HCT116 (cell line): ENCODE results near the gene ASXL2. TPM values are rescaled to one million over a fixed set of nuclear protein-coding genes. Genes with fewer than 3 reads are reported as not detected.

Experiments
- ATAC-seq: fragments of 200-7000 bp; cut with Tn5 transposase; 2 replicates; pipeline ENCODE4 v1.9.1; 2020; ENCODE audit warnings: mild to moderate bottlenecking, moderate library complexity
- BruUV-seq: library from RNA; stranded (reverse); fragments of 400-500 nt; replicated peaks from 2 replicates; lab custom pipeline; 2021; lab: Mats Ljungman, UMichigan
- CTCF ChIA-PET: fragments of 300-600 bp; sonication (Branson Sonifier 250); formaldehyde crosslinking; loops from one replicate; lab custom pipeline; 2021; ENCODE audit warnings: antibody characterized with exemption; lab: Charles Lee
- POLR2A ChIA-PET: fragments of 300-600, 350-600 bp; sonication (Branson Sonifier 250); formaldehyde crosslinking; loops from one replicate; lab custom pipeline; 2021; ENCODE audit warnings: antibody characterized with exemption; lab: Charles Lee
- RAD21 ChIA-PET, 2 experiments: fragments of 300-600 bp; sonication (Branson Sonifier 250); formaldehyde crosslinking; loops; one replicate each; lab custom pipeline; 2023; ENCODE audit warnings: low total read pairs in 2 of 2; ENCODE audit not compliant: uncharacterized antibody in 2 of 2, unreplicated experiment in 2 of 2, low non-redundant PET in 1 of 2; lab: Charles Lee
- DNase-seq: peaks from one replicate; pipeline ENCODE4 v3.0.0-alpha.2; 2010; ENCODE audit warnings: low read depth, low spot score
- H2AFZ ChIP-seq: fragments of 200-600 bp; shearing (Covaris generic), sonication (generic); 2 replicates; pipeline ENCODE4 v1.6.1; 2017; ENCODE audit warnings: low read depth, mixed run types, mixed read lengths, antibody characterized with exemption, low read length; ENCODE audit not compliant: poor library complexity, severe bottlenecking
- H3K27ac ChIP-seq: 2 replicates; pipeline ENCODE4 v1.5.1; 2012; ENCODE audit warnings: low read depth, low read length
- H3K27me3 ChIP-seq: fragments of 200-600 bp; sonication (generic); 2 replicates; pipeline ENCODE4 v1.6.1; 2016; ENCODE audit warnings: mixed run types, low read length, mixed read lengths; ENCODE audit not compliant: insufficient read depth
- H3K36me3 ChIP-seq, 2 experiments: fragments of 200-500 bp in 1 of 2; fragments of 200-600 bp in 1 of 2; sonication (Bioruptor generic) in 1 of 2; sonication (generic) in 1 of 2; 2 replicates each; pipeline versions ENCODE4 v1.5.1 to v1.6.1; 2014 to 2016; ENCODE audit warnings: low read length in 2 of 2, inconsistent platforms in 1 of 2, mixed read lengths in 1 of 2, mixed run types in 1 of 2; ENCODE audit not compliant: insufficient read depth in 2 of 2, control insufficient read depth in 1 of 2
- H3K4me1 ChIP-seq, 2 experiments: fragments of 200-600 bp in 1 of 2; sonication (generic) in 1 of 2; 2 replicates each; pipeline versions ENCODE4 v1.5.1 to v1.6.1; 2012 to 2017; ENCODE audit warnings: low read length in 2 of 2, inconsistent platforms in 1 of 2, mild to moderate bottlenecking in 1 of 2, mixed read lengths in 1 of 2, mixed run types in 1 of 2, moderate library complexity in 1 of 2; ENCODE audit not compliant: insufficient read depth in 2 of 2, control insufficient read depth in 1 of 2
- H3K4me2 ChIP-seq: fragments of 200-600 bp; sonication (generic); 2 replicates; pipeline ENCODE4 v1.6.1; 2017; ENCODE audit warnings: mixed run types, low read length, mixed read lengths
- H3K4me3 ChIP-seq, 2 experiments: fragments of 200-600 bp in 1 of 2; sonication (generic) in 1 of 2; replicated peaks in 1 of 2; 2 replicates each; pipeline ENCODE4 v1.5.1; 2011 to 2016; ENCODE audit warnings: low read length in 2 of 2, control low read depth in 1 of 2, low read depth in 1 of 2, mild to moderate bottlenecking in 1 of 2, mixed read lengths in 1 of 2, mixed run types in 1 of 2
- H3K79me2 ChIP-seq: fragments of 200-600 bp; sonication (generic); 2 replicates; pipeline ENCODE4 v1.6.1; 2017; ENCODE audit warnings: mild to moderate bottlenecking, mixed run types, low read length, moderate library complexity, mixed read lengths; ENCODE audit not compliant: insufficient read depth
- H3K9ac ChIP-seq: fragments of 200-600 bp; sonication (generic); 2 replicates; pipeline ENCODE4 v1.6.1; 2016; ENCODE audit warnings: low read length, mixed read lengths
- H3K9me2 ChIP-seq: fragments of 200-600 bp; sonication (generic), shearing (Covaris generic); 2 replicates; pipeline ENCODE4 v1.6.1; 2017; ENCODE audit warnings: mixed run types, mild to moderate bottlenecking, moderate library complexity; ENCODE audit not compliant: insufficient read depth
- H3K9me3 ChIP-seq, 2 experiments: fragments of 200-500 bp in 1 of 2; fragments of 200-600 bp in 1 of 2; sonication (Bioruptor generic) in 1 of 2; sonication (generic) in 1 of 2; 2 replicates each; pipeline ENCODE4 v1.6.1; 2014 to 2017; ENCODE audit warnings: low read length in 2 of 2, mixed read lengths in 2 of 2, inconsistent platforms in 1 of 2, low read depth in 1 of 2, mild to moderate bottlenecking in 1 of 2, mixed run types in 1 of 2, moderate library complexity in 1 of 2; ENCODE audit not compliant: control insufficient read depth in 1 of 2, insufficient read depth in 1 of 2
- H4K20me1 ChIP-seq: fragments of 200-600 bp; sonication (generic), shearing (Covaris generic); 2 replicates; pipeline ENCODE4 v1.6.1; 2017; ENCODE audit warnings: mixed run types, mild to moderate bottlenecking, moderate library complexity; ENCODE audit not compliant: insufficient read depth
- CBX3 ChIP-seq: IDR thresholded peaks from 2 replicates; pipeline ENCODE4 v1.6.1; 2012; ENCODE audit warnings: low read depth
- EGR1 ChIP-seq: IDR thresholded peaks from 2 replicates; pipeline ENCODE4 v1.6.1; 2012; ENCODE audit warnings: low read depth
- ELF1 ChIP-seq: IDR thresholded peaks from 2 replicates; pipeline ENCODE4 v1.6.1; 2012; ENCODE audit warnings: low read depth, borderline replicate concordance
- EZH2phosphoT487 ChIP-seq: fragments of 200-600 bp; IDR thresholded peaks from 2 replicates; pipeline ENCODE4 v1.6.1; 2018; ENCODE audit warnings: antibody characterized with exemption, borderline replicate concordance
- POLR2A ChIP-seq: IDR thresholded peaks from 2 replicates; pipeline ENCODE4 v1.7.0; 2011; ENCODE audit warnings: borderline replicate concordance; ENCODE audit not compliant: insufficient read depth, insufficient read length; ENCODE audit errors: extremely low read depth
- POLR2AphosphoS5 ChIP-seq: IDR thresholded peaks from 2 replicates; pipeline ENCODE4 v1.6.1; 2011; ENCODE audit warnings: mild to moderate bottlenecking, low read depth, low read length, moderate library complexity
- RAD21 ChIP-seq: IDR thresholded peaks from 2 replicates; pipeline ENCODE4 v1.6.1; 2012; ENCODE audit warnings: low read depth, mild to moderate bottlenecking
- REST ChIP-seq: IDR thresholded peaks from 2 replicates; pipeline ENCODE4 v1.6.1; 2012; ENCODE audit warnings: low read depth
- SIN3A ChIP-seq: IDR thresholded peaks from 2 replicates; pipeline ENCODE4 v1.6.1; 2012; ENCODE audit warnings: low read depth
- TCF7L2 ChIP-seq: IDR thresholded peaks from 2 replicates; pipeline ENCODE4 v1.7.0; 2011; ENCODE audit warnings: borderline replicate concordance, inconsistent platforms; ENCODE audit not compliant: insufficient read depth, insufficient read length; ENCODE audit errors: extremely low read depth
- YY1 ChIP-seq: IDR thresholded peaks from 2 replicates; pipeline ENCODE4 v1.6.1; 2011; ENCODE audit warnings: low read length, low read depth, moderate library complexity, mild to moderate bottlenecking; ENCODE audit not compliant: insufficient replicate concordance; ENCODE audit errors: extremely low read depth
- intact Hi-C: fragments of 100-400 bp; cut with micrococcal nuclease; formaldehyde crosslinking; loops from 2 replicates; pipeline ENCODE4 v1.10.0; 2022
- total RNA-seq: library from RNA; stranded (reverse); gene quantifications from one replicate; pipeline ENCODE4 v1.2.1, GENCODE V29; 2021; ENCODE audit not compliant: unreplicated experiment

The ASXL2 gene
- total RNA-seq, 1 experiment from 2014 or later = 29.2 TPM

DNA sequence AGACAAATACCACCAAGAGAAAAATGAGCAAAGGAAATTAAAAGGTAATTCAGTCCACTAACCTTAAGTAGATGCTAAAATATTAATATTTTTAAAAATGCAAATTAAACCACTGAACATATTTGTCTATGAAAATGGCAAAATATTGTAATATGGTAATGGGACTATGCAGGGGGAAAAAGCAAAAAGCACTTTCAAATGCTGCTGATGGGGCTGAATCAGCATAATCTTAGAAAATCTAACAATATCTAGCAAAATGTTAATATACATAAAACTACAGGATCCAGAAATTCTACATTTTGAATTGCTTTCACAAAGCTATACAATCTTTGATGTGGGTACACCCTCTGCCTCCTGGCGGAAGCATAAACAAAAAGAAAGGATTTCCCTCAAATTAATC, 118.0 kb downstream of the ASXL2 start:
- Histone ChIP-seq H3K79me2 (peaks cover 2% of the 10 kb centered on the region; the same call in 1 of the 2 replicates), H3K4me3 (no peak overlapping the region), H3K9ac (no peak overlapping the region), H3K36me3 (peaks cover 6% of the 10 kb centered on the region in 2 experiments; a peak in 2 of 4 replicates), H3K9me2 (no peaks in the 10 kb centered on the region), H3K4me1 (no peaks in the 10 kb centered on the region), H3K27ac (no peak overlapping the region), H4K20me1 (no peaks in the 10 kb centered on the region), H3K4me2 (no peak overlapping the region), H3K27me3 (no peaks in the 10 kb centered on the region), H2AFZ (no peak overlapping the region), H3K9me3 (no peaks in the 10 kb centered on the region)
- TF ChIP-seq REST (no peak), TCF7L2 (no peak)
- ChIA-PET POLR2A (no interaction called here), CTCF (no interaction called here), RAD21 (no interaction called here)
- intact Hi-C loops = no loop called here
- BruUV-seq = no TSS peak
- no peak for ATAC-seq
- no peak for DNase-seq

DNA sequence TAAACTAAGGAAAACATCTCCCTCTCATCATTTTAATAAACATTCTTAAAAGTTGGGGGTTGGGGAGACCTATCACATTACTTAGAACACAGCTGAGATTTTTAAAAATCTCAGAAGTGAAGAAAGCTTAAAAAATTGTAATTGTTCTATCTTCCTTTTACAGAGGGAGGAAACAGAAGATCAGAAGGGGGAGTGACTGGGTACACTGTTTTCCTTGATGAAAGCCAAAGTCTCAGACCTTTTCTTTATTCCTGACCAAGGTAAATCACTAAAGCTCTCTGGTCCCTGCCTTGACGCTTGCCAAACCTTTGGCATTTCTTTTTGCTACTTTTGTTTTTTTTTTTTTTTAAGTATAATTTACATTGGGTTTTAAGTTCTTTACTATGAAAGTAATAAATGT, 119.9 kb downstream of the ASXL2 start:
- Histone ChIP-seq H3K79me2 (peaks cover 2% of the 10 kb centered on the region; the same call in 1 of the 2 replicates), H2AFZ (no peak overlapping the region), H3K9me2 (no peaks in the 10 kb centered on the region), H3K4me1 (no peaks in the 10 kb centered on the region), H3K9ac (no peak overlapping the region), H3K9me3 (no peaks in the 10 kb centered on the region), H3K4me2 (no peak overlapping the region), H3K27me3 (no peaks in the 10 kb centered on the region), H3K4me3 (no peak overlapping the region), H3K27ac (no peak overlapping the region)
- CTCF ChIA-PET = no interaction called here
- RAD21 ChIA-PET = no interaction called here
- POLR2A ChIA-PET = no interaction called here
- BruUV-seq = no TSS peak
- intact Hi-C loops = no loop called here
- TF ChIP-seq POLR2AphosphoS5 (no peak), RAD21 (no peak), EGR1 (no peak), YY1 (no peak), CBX3 (no peak), SIN3A (no peak), POLR2A (no peak), ELF1 (no peak), EZH2phosphoT487 (no peak)
- TF ChIP-seq, all 23 proteins: peak for 0
- ATAC-seq (no peak), DNase-seq (no peak)
- H4K20me1 ChIP-seq = no peaks in the 10 kb centered on the region
- H3K36me3 ChIP-seq = peaks cover 6 to 12% of the 10 kb centered on the region in 2 experiments; a peak in 2 of 4 replicates
